ENCODE data around the gene CEP162. TPM values are rescaled to one million over a fixed set of nuclear protein-coding genes. Genes with fewer than 3 reads are reported as not detected.
"Not testable (repeated sequence)": the region's sequence is repeated elsewhere in the genome, so short reads cannot be mapped to it uniquely, and the experiment has no call there.

The CEP162 gene
- total and polyA plus RNA-seq, 2 experiments from 2014 or later, result 4.1 to 13.7 TPM

GRCh38 chr6:84224251-84224650 lies 3.2 kb downstream of the CEP162 start:
- no peak overlapping the region for H3K27ac ChIP-seq
- no peak overlapping the region for H3K4me2 ChIP-seq
- peaks cover 3% of the 10 kb centered on the region for H4K20me1 ChIP-seq (ENCODE audit: insufficient read depth, poor library complexity, severe bottlenecking)
- TF ChIP-seq CTCF (IDR thresholded peaks at IDR 0.05; ENCODE audit: poor library complexity) (no peak), EZH2 (IDR thresholded peaks at IDR 0.05; ENCODE audit: borderline replicate concordance) (no peak), EZH2phosphoT487 (IDR thresholded peaks at IDR 0.05; ENCODE audit: low read depth, severe bottlenecking, unreplicated experiment) (no peak)
- no peaks in the 10 kb centered on the region for H3K9me2 ChIP-seq (replicated peaks; ENCODE audit: insufficient read depth)
- no peaks in the 10 kb centered on the region for H3K9me3 ChIP-seq (ENCODE audit: low read depth)
- H2AFZ ChIP-seq, result no peak overlapping the region
- peaks cover 6% of the 10 kb centered on the region for H3K4me1 ChIP-seq (ENCODE audit: insufficient read depth)
- H3K27me3 ChIP-seq, result no peaks in the 10 kb centered on the region
- peaks cover 12% of the 10 kb centered on the region for H3K79me2 ChIP-seq
- no peaks in the 10 kb centered on the region for H3K36me3 ChIP-seq (replicated peaks; ENCODE audit: insufficient read depth, low read depth)
- DNase-seq (ENCODE audit: low spot score), result no peak
- no peak overlapping the region for H3K4me3 ChIP-seq

- H3K27me3 ChIP-seq; H3K27ac ChIP-seq; H3K4me3 ChIP-seq; H3K4me2 ChIP-seq; DNase-seq (ENCODE audit: low spot score); H2AFZ ChIP-seq; H3K4me1 ChIP-seq (ENCODE audit: insufficient read depth); H3K36me3 ChIP-seq (replicated peaks; ENCODE audit: insufficient read depth, low read depth); H4K20me1 ChIP-seq (ENCODE audit: insufficient read depth, poor library complexity, severe bottlenecking); H3K9me2 ChIP-seq (replicated peaks; ENCODE audit: insufficient read depth); H3K9me3 ChIP-seq (ENCODE audit: low read depth): not testable (repeated sequence)
- peaks cover 12% of the 10 kb centered on the region for H3K79me2 ChIP-seq
- 99% methylated on average over 5 of the region's 5 CpGs for WGBS (ENCODE audit: low lambda C conversion rate, missing lambda C conversion rate)
Observed at GRCh38 chr6:84223608-84224007, 3.8 kb downstream of the CEP162 start.

- TF ChIP-seq CTCF (IDR thresholded peaks at IDR 0.05; ENCODE audit: poor library complexity), result no peak
- TF ChIP-seq EZH2 (IDR thresholded peaks at IDR 0.05; ENCODE audit: borderline replicate concordance), result no peak
- no peak for TF ChIP-seq EZH2phosphoT487 (IDR thresholded peaks at IDR 0.05; ENCODE audit: low read depth, severe bottlenecking, unreplicated experiment)
- H2AFZ ChIP-seq, result no peak overlapping the region
- H3K27me3 ChIP-seq, result no peaks in the 10 kb centered on the region
- H3K9me3 ChIP-seq (ENCODE audit: low read depth), result no peaks in the 10 kb centered on the region
- peaks cover 12% of the 10 kb centered on the region for H3K79me2 ChIP-seq
- no peaks in the 10 kb centered on the region for H3K36me3 ChIP-seq (replicated peaks; ENCODE audit: insufficient read depth, low read depth)
- DNase-seq (ENCODE audit: low spot score), result no peak
- no peak overlapping the region for H3K4me2 ChIP-seq
- H3K4me3 ChIP-seq, result no peak overlapping the region
- peaks cover 3% of the 10 kb centered on the region for H4K20me1 ChIP-seq (ENCODE audit: insufficient read depth, poor library complexity, severe bottlenecking)
- H3K27ac ChIP-seq, result no peak overlapping the region
- peaks cover 6% of the 10 kb centered on the region for H3K4me1 ChIP-seq (ENCODE audit: insufficient read depth)
- H3K9me2 ChIP-seq (replicated peaks; ENCODE audit: insufficient read depth), result no peaks in the 10 kb centered on the region
- 90% methylated on average over 4 of the region's 4 CpGs for WGBS (ENCODE audit: low lambda C conversion rate, missing lambda C conversion rate)
Observed at GRCh38 chr6:84222426-84222825, 5.0 kb downstream of the CEP162 start.

- H3K9me3 ChIP-seq (ENCODE audit: low read depth), result no peaks in the 10 kb centered on the region
- no peaks in the 10 kb centered on the region for H3K9me2 ChIP-seq (replicated peaks; ENCODE audit: insufficient read depth)
- no peak for TF ChIP-seq EZH2 (IDR thresholded peaks at IDR 0.05; ENCODE audit: borderline replicate concordance)
- no peak for TF ChIP-seq EZH2phosphoT487 (IDR thresholded peaks at IDR 0.05; ENCODE audit: low read depth, severe bottlenecking, unreplicated experiment)
- TF ChIP-seq CTCF (IDR thresholded peaks at IDR 0.05; ENCODE audit: poor library complexity), result peak; percentile 71
- no peak overlapping the region for H3K27ac ChIP-seq
- H3K4me3 ChIP-seq, result no peak overlapping the region
- H2AFZ ChIP-seq, result no peak overlapping the region
- no peaks in the 10 kb centered on the region for H3K27me3 ChIP-seq
- H3K4me1 ChIP-seq (ENCODE audit: insufficient read depth), result no peaks in the 10 kb centered on the region
- H3K79me2 ChIP-seq, result no peaks in the 10 kb centered on the region
- WGBS (ENCODE audit: low lambda C conversion rate, missing lambda C conversion rate), result 79% methylated on average over 3 of the region's 3 CpGs
- peak; percentile 27 for DNase-seq (ENCODE audit: low spot score)
- peaks cover 3% of the 10 kb centered on the region for H4K20me1 ChIP-seq (ENCODE audit: insufficient read depth, poor library complexity, severe bottlenecking)
- no peak overlapping the region for H3K4me2 ChIP-seq
- no peaks in the 10 kb centered on the region for H3K36me3 ChIP-seq (replicated peaks; ENCODE audit: insufficient read depth, low read depth)
Observed at GRCh38 chr6:84220809-84221409, 6.5 kb downstream of the CEP162 start.

Measured in hepatocyte (in vitro differentiated cells).